MM.1S (cell line): ENCODE data around the gene FLT4.
"Not testable (repeated sequence)": the region's sequence is repeated elsewhere in the genome, so short reads cannot be mapped to it uniquely, and the experiment has no call there.

Source experiments
- DNase-seq: peaks from one replicate; pipeline ENCODE4 v3.0.0-alpha.2; 2015
- H2AFZ ChIP-seq: fragments of 300-600 bp; sonication (generic); 2 replicates; pipeline ENCODE4 v1.6.0; 2016; ENCODE audit warnings: antibody characterized with exemption, low read length
- H3F3A ChIP-seq: fragments of 300-600 bp; sonication (generic); 2 replicates; pipeline ENCODE4 v1.6.1; 2016; ENCODE audit warnings: mild to moderate bottlenecking, antibody characterized with exemption, low read length, moderate library complexity, mixed read lengths; ENCODE audit not compliant: insufficient read depth
- H3K27ac ChIP-seq: fragments of 300-600 bp; sonication (generic); 2 replicates; pipeline ENCODE4 v1.5.1; 2016; ENCODE audit warnings: mild to moderate bottlenecking, low read length
- H3K27me3 ChIP-seq: fragments of 300-600 bp; sonication (generic); replicated peaks from 2 replicates; pipeline ENCODE4 v1.6.0; 2016; ENCODE audit warnings: low read length; ENCODE audit not compliant: insufficient read depth
- H3K36me3 ChIP-seq: fragments of 300-600 bp; sonication (generic); replicated peaks from 2 replicates; pipeline ENCODE4 v1.6.1; 2016; ENCODE audit warnings: mild to moderate bottlenecking, low read length, mixed read lengths; ENCODE audit not compliant: insufficient read depth
- H3K4me1 ChIP-seq: fragments of 300-600 bp; sonication (generic); 2 replicates; pipeline ENCODE4 v1.6.1; 2016; ENCODE audit warnings: low read length, mixed read lengths
- H3K4me2 ChIP-seq: fragments of 300-600 bp; sonication (generic); 2 replicates; pipeline ENCODE4 v1.6.0; 2016; ENCODE audit warnings: low read depth, low read length
- H3K4me3 ChIP-seq: fragments of 300-600 bp; sonication (generic); 2 replicates; pipeline ENCODE4 v1.5.1; 2016; ENCODE audit warnings: low read length, mixed read lengths
- H3K79me2 ChIP-seq: fragments of 300-600 bp; sonication (generic); 2 replicates; pipeline ENCODE4 v1.6.1; 2016; ENCODE audit warnings: mixed run types, low read length, mixed read lengths
- H3K9ac ChIP-seq: fragments of 300-600 bp; sonication (generic); 2 replicates; pipeline ENCODE4 v1.6.1; 2016; ENCODE audit warnings: low read length, mixed read lengths
- H3K9me2 ChIP-seq: fragments of 300-600 bp; sonication (generic); replicated peaks from 2 replicates; pipeline ENCODE4 v1.6.1; 2016; ENCODE audit warnings: mild to moderate bottlenecking, low read length, mixed read lengths; ENCODE audit not compliant: insufficient read depth
- H3K9me3 ChIP-seq: fragments of 300-600 bp; sonication (generic); replicated peaks from 2 replicates; pipeline ENCODE4 v1.6.1; 2016; ENCODE audit warnings: mild to moderate bottlenecking, low read length, mixed read lengths; ENCODE audit not compliant: insufficient read depth
- H4K20me1 ChIP-seq: fragments of 300-600 bp; sonication (generic); 2 replicates; pipeline ENCODE4 v1.6.1; 2016; ENCODE audit warnings: mild to moderate bottlenecking, low read length, moderate library complexity, mixed read lengths; ENCODE audit not compliant: insufficient read depth
- EZH2 ChIP-seq: fragments of 300-600 bp; sonication (generic); optimal IDR thresholded peaks from 2 replicates; pipeline ENCODE3; 2017; ENCODE audit warnings: low read depth, mild to moderate bottlenecking, antibody characterized with exemption, low read length, mixed read lengths
- EZH2phosphoT487 ChIP-seq: fragments of 300-600 bp; sonication (generic); IDR thresholded peaks from 2 replicates; pipeline ENCODE4 v1.6.1; 2018; ENCODE audit warnings: antibody characterized with exemption, low read length
- TF ChIP-seq, protein P1 (sequence below): fragments of 300-600 bp; sonication (generic); IDR thresholded peaks from 2 replicates; pipeline ENCODE4 v1.5.1; 2016; ENCODE audit warnings: antibody characterized with exemption, low read length, mixed read lengths

FLT4 gene

DNA sequence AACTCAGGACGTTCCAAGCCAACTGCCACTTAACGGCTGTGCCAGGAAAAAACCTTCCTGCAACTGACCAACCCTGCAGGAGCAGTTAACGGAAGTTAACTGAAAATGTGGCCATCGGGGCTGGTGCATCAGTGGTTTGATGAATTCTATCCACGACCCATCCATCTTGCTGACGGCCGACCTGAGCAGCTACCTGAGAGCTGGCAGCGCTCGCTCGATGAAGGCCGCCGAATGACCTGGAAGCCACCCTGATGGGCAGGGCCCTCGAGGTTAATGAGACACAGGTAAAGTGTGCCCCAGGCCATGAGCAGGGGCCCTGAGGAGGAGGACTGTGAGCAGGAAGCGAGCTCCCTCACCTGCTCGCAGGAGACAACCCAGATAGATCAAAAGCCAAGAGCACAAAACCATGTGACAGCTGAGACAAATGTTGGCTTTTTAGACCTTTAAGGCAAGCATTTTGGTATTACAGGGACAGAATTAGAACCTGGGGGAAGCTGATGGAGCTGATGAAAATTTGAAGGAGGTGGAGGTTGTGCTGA, 35.3 kb upstream of the FLT4 start:
- H3K36me3 ChIP-seq: no peaks in the 10 kb centered on the region
- no peak overlapping the region for H3K4me3 ChIP-seq
- H2AFZ ChIP-seq: no peak overlapping the region
- no peak overlapping the region for H3K27ac ChIP-seq
- no peaks in the 10 kb centered on the region for H3K79me2 ChIP-seq
- no peaks in the 10 kb centered on the region; the same call in 1 of the 2 replicates for H3K27me3 ChIP-seq
- no peak for TF ChIP-seq EZH2
- H3F3A ChIP-seq: no peaks in the 10 kb centered on the region
- H3K9ac ChIP-seq: no peak overlapping the region
- no peaks in the 10 kb centered on the region for H3K4me1 ChIP-seq
- H3K9me3 ChIP-seq: no peaks in the 10 kb centered on the region
- H3K9me2 ChIP-seq: no peaks in the 10 kb centered on the region
- no peak for DNase-seq
- H4K20me1 ChIP-seq: no peaks in the 10 kb centered on the region
- no peak overlapping the region for H3K4me2 ChIP-seq

DNA sequence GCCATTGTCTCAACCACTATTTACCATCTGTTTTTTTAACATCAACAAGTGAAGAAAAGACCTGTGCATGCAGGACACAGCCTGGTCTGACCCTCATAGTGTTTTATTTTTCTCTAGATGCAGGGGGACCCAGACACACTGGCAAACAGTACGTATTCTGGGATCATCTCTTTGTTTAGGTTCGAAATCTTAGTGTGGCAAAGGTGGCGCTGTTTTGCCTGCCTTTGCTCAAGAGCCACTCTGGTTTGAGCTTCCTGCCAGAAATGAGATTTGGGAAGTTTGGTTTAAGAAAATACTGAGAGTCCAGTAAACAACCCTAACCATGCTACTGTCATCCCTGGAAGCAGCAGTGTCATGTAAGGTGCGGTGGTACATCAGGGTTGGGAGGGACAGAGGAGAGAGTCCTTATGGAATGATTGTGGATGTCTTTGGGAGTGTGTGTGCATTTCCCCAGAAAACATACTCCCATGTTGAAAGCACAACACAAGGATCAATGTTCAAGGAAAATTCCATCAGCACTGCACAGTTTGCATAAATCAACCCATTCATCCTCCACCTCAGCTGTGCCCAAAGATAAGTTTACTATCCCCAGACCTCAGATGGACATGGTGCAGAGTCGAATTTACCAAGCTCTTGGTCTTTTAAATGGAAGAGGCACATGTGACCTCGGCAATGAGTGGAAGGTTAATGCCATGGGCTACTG, 34.0 kb upstream of the FLT4 start:
- DNase-seq: no peak
- Histone ChIP-seq H3F3A (no peaks in the 10 kb centered on the region), H3K36me3 (no peaks in the 10 kb centered on the region), H3K9ac (no peak overlapping the region), H3K4me2 (no peak overlapping the region), H2AFZ (no peak overlapping the region), H3K27me3 (no peaks in the 10 kb centered on the region; the same call in 1 of the 2 replicates), H3K4me3 (no peak overlapping the region), H3K79me2 (no peaks in the 10 kb centered on the region), H3K27ac (no peak overlapping the region), H3K9me2 (no peaks in the 10 kb centered on the region), H4K20me1 (no peaks in the 10 kb centered on the region), H3K9me3 (no peaks in the 10 kb centered on the region), H3K4me1 (no peaks in the 10 kb centered on the region)
- TF ChIP-seq, protein P1, sequence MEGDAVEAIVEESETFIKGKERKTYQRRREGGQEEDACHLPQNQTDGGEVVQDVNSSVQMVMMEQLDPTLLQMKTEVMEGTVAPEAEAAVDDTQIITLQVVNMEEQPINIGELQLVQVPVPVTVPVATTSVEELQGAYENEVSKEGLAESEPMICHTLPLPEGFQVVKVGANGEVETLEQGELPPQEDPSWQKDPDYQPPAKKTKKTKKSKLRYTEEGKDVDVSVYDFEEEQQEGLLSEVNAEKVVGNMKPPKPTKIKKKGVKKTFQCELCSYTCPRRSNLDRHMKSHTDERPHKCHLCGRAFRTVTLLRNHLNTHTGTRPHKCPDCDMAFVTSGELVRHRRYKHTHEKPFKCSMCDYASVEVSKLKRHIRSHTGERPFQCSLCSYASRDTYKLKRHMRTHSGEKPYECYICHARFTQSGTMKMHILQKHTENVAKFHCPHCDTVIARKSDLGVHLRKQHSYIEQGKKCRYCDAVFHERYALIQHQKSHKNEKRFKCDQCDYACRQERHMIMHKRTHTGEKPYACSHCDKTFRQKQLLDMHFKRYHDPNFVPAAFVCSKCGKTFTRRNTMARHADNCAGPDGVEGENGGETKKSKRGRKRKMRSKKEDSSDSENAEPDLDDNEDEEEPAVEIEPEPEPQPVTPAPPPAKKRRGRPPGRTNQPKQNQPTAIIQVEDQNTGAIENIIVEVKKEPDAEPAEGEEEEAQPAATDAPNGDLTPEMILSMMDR: no peak
- TF ChIP-seq EZH2phosphoT487 (no peak), EZH2 (no peak)

DNA sequence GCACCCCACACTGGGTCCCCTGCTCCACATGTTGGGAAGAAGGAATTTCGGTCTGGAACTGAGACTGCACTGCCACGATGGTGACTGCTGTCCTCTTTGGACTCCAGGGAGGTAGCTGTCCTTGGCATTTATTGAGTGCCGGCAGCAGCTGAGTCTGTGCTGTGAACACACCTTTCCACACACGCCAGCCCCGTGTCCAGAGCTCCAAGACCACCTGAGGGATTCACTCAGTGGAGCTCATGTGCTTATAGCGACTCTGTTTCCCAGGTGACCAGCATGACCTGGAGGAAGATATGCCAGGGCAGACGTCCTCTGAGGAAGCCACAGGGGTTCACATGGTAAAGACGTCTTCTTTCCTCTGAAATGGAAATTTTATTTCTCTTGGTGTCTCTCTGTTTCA, 33.2 kb upstream of the FLT4 start:
- H3K79me2 ChIP-seq: no peaks in the 10 kb centered on the region
- no peak for DNase-seq
- H4K20me1 ChIP-seq: no peaks in the 10 kb centered on the region
- H3K4me3 ChIP-seq: no peak overlapping the region
- H3K4me2 ChIP-seq: no peak overlapping the region
- no peaks in the 10 kb centered on the region for H3K4me1 ChIP-seq
- TF ChIP-seq EZH2 (no peak), EZH2phosphoT487 (no peak)
- TF ChIP-seq, protein P1: no peak
- H2AFZ ChIP-seq: no peak overlapping the region
- no peaks in the 10 kb centered on the region for H3F3A ChIP-seq
- no peaks in the 10 kb centered on the region; the same call in 1 of the 2 replicates for H3K27me3 ChIP-seq
- no peaks in the 10 kb centered on the region for H3K9me2 ChIP-seq
- no peaks in the 10 kb centered on the region for H3K36me3 ChIP-seq
- no peak overlapping the region for H3K9ac ChIP-seq
- H3K9me3 ChIP-seq: no peaks in the 10 kb centered on the region
- H3K27ac ChIP-seq: no peak overlapping the region

DNA sequence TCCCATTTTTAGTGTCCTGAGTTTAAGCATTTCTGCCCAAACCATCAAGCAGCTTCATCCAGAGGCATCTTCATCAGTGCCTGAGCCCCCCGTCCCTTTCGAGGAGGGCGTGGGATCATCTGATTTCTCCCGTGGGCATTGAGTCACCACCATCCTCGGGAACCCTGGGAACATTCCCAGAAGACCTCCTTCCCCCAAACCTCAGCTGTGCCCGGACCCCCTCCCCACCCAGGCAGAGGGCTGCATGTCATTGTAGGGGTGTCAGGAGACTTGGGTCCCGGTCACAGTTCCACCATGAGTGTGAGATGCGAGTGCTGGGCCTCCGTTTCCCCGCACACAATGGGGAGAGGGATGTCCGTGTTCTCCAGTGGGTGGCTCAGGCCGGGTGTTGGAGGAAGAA, 32.6 kb upstream of the FLT4 start:
- H3K27me3 ChIP-seq, H3K4me3 ChIP-seq, H3K4me1 ChIP-seq, H3K4me2 ChIP-seq, H3K9ac ChIP-seq, H3K9me3 ChIP-seq, H3K36me3 ChIP-seq, H2AFZ ChIP-seq, H3F3A ChIP-seq, H4K20me1 ChIP-seq, H3K9me2 ChIP-seq, H3K27ac ChIP-seq, DNase-seq, H3K79me2 ChIP-seq: not testable (repeated sequence)

DNA sequence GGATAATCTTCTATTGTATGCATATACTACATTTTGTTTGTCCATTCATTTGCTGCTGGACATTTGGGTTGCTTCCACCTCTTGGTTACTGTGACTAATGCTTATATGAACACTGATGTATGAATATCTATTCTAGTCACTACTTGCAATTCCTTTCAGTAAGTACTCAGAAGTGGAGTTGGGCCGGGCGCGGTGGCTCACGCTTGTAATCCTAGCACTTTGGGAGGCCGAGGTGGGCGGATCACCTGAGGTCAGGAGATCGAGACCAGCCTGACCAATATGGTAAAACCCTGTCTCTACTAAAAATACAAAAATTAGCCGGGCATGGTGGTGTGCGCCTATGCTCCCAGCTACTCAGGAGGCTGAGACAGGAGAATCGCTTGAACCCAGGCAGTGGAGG, 28.9 kb upstream of the FLT4 start:
- DNase-seq, H3K9me3 ChIP-seq, H3K4me1 ChIP-seq, H3K36me3 ChIP-seq, H4K20me1 ChIP-seq, H3K4me2 ChIP-seq, H3K4me3 ChIP-seq, H3F3A ChIP-seq, H3K9me2 ChIP-seq, H3K79me2 ChIP-seq, H2AFZ ChIP-seq, H3K27ac ChIP-seq, H3K9ac ChIP-seq: not testable (repeated sequence)
- H3K27me3 ChIP-seq: peaks cover 22% of the 10 kb centered on the region
